ENCODE data around the gene BNC2.

GRCh38 chr9:16360247-16360646, 510.2 kb downstream of the BNC2 start:
- no peak for TF ChIP-seq POLR2A (IDR thresholded peaks at IDR 0.05; ENCODE audit: low read length)
- TF ChIP-seq GATA1 (IDR thresholded peaks at IDR 0.05; ENCODE audit: low read depth, low read length) = no peak
